DMS79 (cell line): ENCODE results near the gene SRGN.

ENCODE experiments used
- DNase-seq: peaks from one replicate; lab custom pipeline; 2025; lab: John Stamatoyannopoulos, UW

SRGN gene

GRCh38 chr10:69061305-69062161, 26.4 kb upstream of the SRGN start:
- no peak for DNase-seq

GRCh38 chr10:69062901-69063300, 25.0 kb upstream of the SRGN start:
- no peak for DNase-seq

- no peak for DNase-seq
Observed at GRCh38 chr10:69064762-69065328, 23.1 kb upstream of the SRGN start.

GRCh38 chr10:69065406-69066361, 22.2 kb upstream of the SRGN start:
- DNase-seq, result no peak

- DNase-seq, result no peak
Observed at GRCh38 chr10:69067189-69067588, 20.7 kb upstream of the SRGN start.

GRCh38 chr10:69068549-69068948, 19.4 kb upstream of the SRGN start:
- DNase-seq, result no peak

GRCh38 chr10:69069090-69070042, 18.5 kb upstream of the SRGN start:
- DNase-seq, result no peak

- DNase-seq, result no peak
Observed at GRCh38 chr10:69070951-69071350, 17.0 kb upstream of the SRGN start.

GRCh38 chr10:69071610-69072009, 16.3 kb upstream of the SRGN start:
- no peak for DNase-seq

- DNase-seq, result no peak
Observed at GRCh38 chr10:69073026-69073425, 14.9 kb upstream of the SRGN start.

- no peak for DNase-seq
Observed at GRCh38 chr10:69073736-69074364, 14.1 kb upstream of the SRGN start.

- DNase-seq, result no peak
Observed at GRCh38 chr10:69074532-69074931, 13.4 kb upstream of the SRGN start.

GRCh38 chr10:69075431-69075830, 12.5 kb upstream of the SRGN start:
- DNase-seq, result no peak

GRCh38 chr10:69078311-69078710, 9.6 kb upstream of the SRGN start:
- no peak for DNase-seq

GRCh38 chr10:69080226-69080625, 7.7 kb upstream of the SRGN start:
- no peak for DNase-seq

- no peak for DNase-seq
Observed at GRCh38 chr10:69086001-69086509, 1.8 kb upstream of the SRGN start.

GRCh38 chr10:69088471-69088769, 517 bp downstream of the SRGN start:
- DNase-seq, result no peak

- DNase-seq, result no peak
Observed at GRCh38 chr10:69088801-69089501, 1.0 kb downstream of the SRGN start.

- no peak for DNase-seq
Observed at GRCh38 chr10:69089638-69090599, 2.0 kb downstream of the SRGN start.
